GM21737 (cell line): ENCODE data around the gene SHC2.
"Not testable (repeated sequence)": the region's sequence is repeated elsewhere in the genome, so short reads cannot be mapped to it uniquely, and the experiment has no call there.

ENCODE experiments used
- ATAC-seq: cut with Tn5 transposase; IDR thresholded peaks from one replicate; pipeline ENCODE4 v1.9.1; 2021; ENCODE audit warnings: mild to moderate bottlenecking, moderate library complexity; ENCODE audit not compliant: unreplicated experiment

Gene SHC2

GRCh38 chr19:393560-393959 lies 67.3 kb downstream of the SHC2 start:
- not testable (repeated sequence) for ATAC-seq

- ATAC-seq = no peak
Measured at GRCh38 chr19:392375-392970, 68.4 kb downstream of the SHC2 start.

- no peak for ATAC-seq
Measured at GRCh38 chr19:391726-392374, 69.0 kb downstream of the SHC2 start.

GRCh38 chr19:391207-391557 lies 69.7 kb downstream of the SHC2 start:
- ATAC-seq = no peak

- ATAC-seq = no peak
Measured at GRCh38 chr19:390386-391206, 70.2 kb downstream of the SHC2 start.

GRCh38 chr19:389935-390289 lies 70.9 kb downstream of the SHC2 start:
- ATAC-seq = no peak

GRCh38 chr19:389255-389934 lies 71.4 kb downstream of the SHC2 start:
- no peak for ATAC-seq

GRCh38 chr19:388691-389090 lies 72.1 kb downstream of the SHC2 start:
- no peak for ATAC-seq

- ATAC-seq = no peak
Measured at GRCh38 chr19:387777-388176, 73.1 kb downstream of the SHC2 start.

GRCh38 chr19:386632-387301 lies 74.1 kb downstream of the SHC2 start:
- not testable (repeated sequence) for ATAC-seq

- ATAC-seq = not testable (repeated sequence)
Measured at GRCh38 chr19:386189-386588, 74.6 kb downstream of the SHC2 start.

- no peak for ATAC-seq
Measured at GRCh38 chr19:384799-385169, 76.0 kb downstream of the SHC2 start.

GRCh38 chr19:383922-384798 lies 76.7 kb downstream of the SHC2 start:
- no peak for ATAC-seq

GRCh38 chr19:383040-383439 lies 77.8 kb downstream of the SHC2 start:
- ATAC-seq = no peak

GRCh38 chr19:382578-382977 lies 78.3 kb downstream of the SHC2 start:
- not testable (repeated sequence) for ATAC-seq

GRCh38 chr19:381901-382300 lies 78.9 kb downstream of the SHC2 start:
- not testable (repeated sequence) for ATAC-seq

GRCh38 chr19:380618-381219 lies 80.1 kb downstream of the SHC2 start:
- ATAC-seq = not testable (repeated sequence)

- no peak for ATAC-seq
Measured at GRCh38 chr19:379796-380195, 81.0 kb downstream of the SHC2 start.

GRCh38 chr19:378706-379105 lies 82.1 kb downstream of the SHC2 start:
- ATAC-seq = no peak
